ENCODE data around the gene PRG3.

DNA sequence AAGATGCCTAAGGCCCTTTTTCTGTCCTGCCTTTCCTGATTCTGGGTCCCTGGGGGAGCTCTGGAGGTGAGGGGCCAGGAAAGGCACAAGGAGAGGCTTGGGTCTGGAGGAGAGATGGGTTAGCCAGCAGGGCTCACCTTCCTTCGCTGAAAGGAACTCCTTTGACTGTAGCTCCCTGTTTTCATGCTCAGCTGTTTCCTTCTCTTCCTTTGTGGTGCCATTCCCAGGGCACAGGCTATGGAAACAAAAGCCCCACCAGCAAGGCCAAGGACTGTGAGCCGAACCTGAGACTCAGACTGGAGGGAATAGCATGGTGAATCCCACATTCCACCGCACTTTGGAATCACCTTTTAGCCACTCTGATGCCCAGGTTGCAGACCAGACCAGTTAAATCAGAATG lies 35.5 kb upstream of the PRG3 start:
- TF ChIP-seq CTCF (IDR thresholded peaks at IDR 0.05) = no peak
- no peak for TF ChIP-seq POLR2A (IDR thresholded peaks at IDR 0.05; ENCODE audit: low read depth)
- no peak for TF ChIP-seq EP300 (IDR thresholded peaks at IDR 0.05)

Data from esophagus muscularis mucosa (tissue), 4 donors.